Measurements from ENCODE around the gene SYT17.

The SYT17 gene

DNA sequence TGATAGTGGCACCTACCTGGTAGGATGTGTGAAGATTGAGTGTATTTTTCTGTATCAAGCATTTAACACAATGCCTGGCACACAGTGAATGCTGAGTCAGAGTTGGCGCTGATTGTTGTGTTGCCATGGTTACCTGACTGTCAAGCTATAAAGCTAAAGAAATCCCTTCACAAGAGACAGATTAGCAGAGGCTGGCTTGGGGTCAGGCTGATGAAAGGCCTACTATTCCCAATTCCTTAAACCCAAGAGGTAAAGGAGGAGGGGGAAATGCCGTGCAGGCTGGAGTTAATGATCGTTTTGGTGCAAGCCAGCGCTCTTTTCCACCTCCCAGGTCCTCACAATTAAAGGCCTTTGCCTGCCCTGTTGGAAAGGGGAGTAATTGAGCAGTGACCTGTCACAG is 123.4 kb downstream of the SYT17 start:
- H3K4me3 ChIP-seq: no peak overlapping the region
- DNase-seq: no peak
- intact Hi-C loops (cut with DNase I; ENCODE audit: low total_unique reads): no loop called here

DNA sequence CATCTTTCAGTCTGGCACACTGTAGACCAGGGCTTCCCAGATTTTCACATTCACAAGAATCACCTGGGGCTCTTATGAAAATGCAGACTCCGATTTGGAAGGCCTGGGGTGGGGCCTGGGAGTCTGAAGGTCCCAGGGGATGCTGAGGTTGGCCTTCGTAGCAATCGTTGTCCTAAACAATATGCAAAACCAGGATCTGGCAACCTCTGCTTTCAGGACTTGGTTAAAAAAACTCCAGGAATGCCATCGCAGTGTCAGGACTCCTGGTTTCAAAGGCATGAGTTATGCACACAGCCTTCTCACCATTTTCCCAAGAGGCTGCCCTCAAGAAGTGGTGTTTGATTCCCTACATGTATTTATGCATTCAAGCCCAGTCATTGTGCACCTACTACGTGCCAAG is 124.1 kb downstream of the SYT17 start:
- Histone ChIP-seq H3K36me3 (no peaks in the 10 kb centered on the region), H3K9me3 (no peaks in the 10 kb centered on the region), H3K4me1 (no peaks in the 10 kb centered on the region), H3K27me3 (peaks cover 0 to 3% of the 10 kb centered on the region in 2 donors), H3K27ac (no peak overlapping the region), H3K4me3 (no peak overlapping the region)
- intact Hi-C loops (cut with DNase I; ENCODE audit: low total_unique reads): no loop called here
- TF ChIP-seq, protein P1, sequence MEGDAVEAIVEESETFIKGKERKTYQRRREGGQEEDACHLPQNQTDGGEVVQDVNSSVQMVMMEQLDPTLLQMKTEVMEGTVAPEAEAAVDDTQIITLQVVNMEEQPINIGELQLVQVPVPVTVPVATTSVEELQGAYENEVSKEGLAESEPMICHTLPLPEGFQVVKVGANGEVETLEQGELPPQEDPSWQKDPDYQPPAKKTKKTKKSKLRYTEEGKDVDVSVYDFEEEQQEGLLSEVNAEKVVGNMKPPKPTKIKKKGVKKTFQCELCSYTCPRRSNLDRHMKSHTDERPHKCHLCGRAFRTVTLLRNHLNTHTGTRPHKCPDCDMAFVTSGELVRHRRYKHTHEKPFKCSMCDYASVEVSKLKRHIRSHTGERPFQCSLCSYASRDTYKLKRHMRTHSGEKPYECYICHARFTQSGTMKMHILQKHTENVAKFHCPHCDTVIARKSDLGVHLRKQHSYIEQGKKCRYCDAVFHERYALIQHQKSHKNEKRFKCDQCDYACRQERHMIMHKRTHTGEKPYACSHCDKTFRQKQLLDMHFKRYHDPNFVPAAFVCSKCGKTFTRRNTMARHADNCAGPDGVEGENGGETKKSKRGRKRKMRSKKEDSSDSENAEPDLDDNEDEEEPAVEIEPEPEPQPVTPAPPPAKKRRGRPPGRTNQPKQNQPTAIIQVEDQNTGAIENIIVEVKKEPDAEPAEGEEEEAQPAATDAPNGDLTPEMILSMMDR (IDR thresholded peaks at IDR 0.05): no peak
- DNase-seq: no peak

More for the DNA sequence above, 123.4 kb downstream of the SYT17 start:
- H3K27ac ChIP-seq: no peak overlapping the region
- no peaks in the 10 kb centered on the region for H3K4me1 ChIP-seq
- H3K9me3 ChIP-seq: no peaks in the 10 kb centered on the region
- H3K36me3 ChIP-seq: no peaks in the 10 kb centered on the region
- TF ChIP-seq, protein P1 (IDR thresholded peaks at IDR 0.05): no peak
- H3K27me3 ChIP-seq: peaks cover 0 to 3% of the 10 kb centered on the region in 2 donors

DNA sequence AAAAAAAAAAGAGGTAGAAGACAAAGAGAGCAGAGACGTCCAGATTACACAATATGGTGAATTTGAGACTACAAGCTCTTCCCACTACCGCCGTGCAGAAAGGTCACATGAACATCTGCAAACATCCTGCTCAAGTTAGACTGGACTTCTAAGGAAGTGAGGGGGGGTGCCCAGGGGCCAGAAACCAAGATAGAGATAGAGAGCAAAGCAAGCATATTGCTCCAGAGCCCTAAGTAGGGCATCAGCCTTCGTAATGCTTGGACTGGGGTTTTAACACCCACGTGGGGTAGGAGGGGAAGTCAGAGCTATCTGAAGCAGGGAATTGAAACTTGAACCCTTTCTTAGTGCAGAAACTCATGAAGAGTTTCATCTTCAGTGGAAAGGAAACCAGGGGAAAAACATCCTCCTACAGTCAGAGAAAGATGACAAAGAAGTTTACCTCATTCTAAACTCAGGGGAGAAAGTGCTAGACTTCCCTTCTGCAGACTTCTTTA is 126.2 kb downstream of the SYT17 start:
- DNase-seq: peak; percentile 73 to 81
- Histone ChIP-seq H3K27me3 (peaks cover 0 to 3% of the 10 kb centered on the region in 2 donors), H3K4me1 (no peaks in the 10 kb centered on the region), H3K36me3 (no peaks in the 10 kb centered on the region), H3K4me3 (no peak overlapping the region), H3K9me3 (no peaks in the 10 kb centered on the region), H3K27ac (no peak overlapping the region)
- TF ChIP-seq, protein P1 (IDR thresholded peaks at IDR 0.05): no peak
- intact Hi-C loops (cut with DNase I; ENCODE audit: low total_unique reads): no loop called here

DNA sequence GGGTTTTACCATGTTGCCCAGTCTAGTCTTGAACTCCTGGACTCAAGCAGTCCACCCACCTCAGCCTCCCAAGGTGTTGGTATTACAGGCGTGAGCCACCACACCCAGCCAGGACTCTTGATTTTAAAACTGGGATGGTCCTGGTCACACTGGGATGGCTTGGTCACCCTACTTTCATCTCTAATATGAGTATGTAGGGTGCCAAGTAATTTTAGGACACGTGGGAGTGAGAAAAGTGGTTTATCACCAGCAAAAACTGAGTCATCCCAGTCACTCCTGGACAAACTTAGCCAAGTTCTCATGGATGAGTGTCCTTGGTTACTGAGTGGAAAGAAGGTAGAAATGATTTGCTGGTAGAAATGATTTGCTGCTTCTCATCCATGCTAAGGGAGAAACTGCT is 127.4 kb downstream of the SYT17 start:
- no peaks in the 10 kb centered on the region for H3K4me1 ChIP-seq
- TF ChIP-seq, protein P1 (IDR thresholded peaks at IDR 0.05): no peak
- no peak for DNase-seq
- H3K27me3 ChIP-seq: peaks cover 0 to 3% of the 10 kb centered on the region in 2 donors
- no peak overlapping the region for H3K4me3 ChIP-seq
- intact Hi-C loops (cut with DNase I; ENCODE audit: low total_unique reads): no loop called here
- no peaks in the 10 kb centered on the region for H3K36me3 ChIP-seq
- H3K9me3 ChIP-seq: no peaks in the 10 kb centered on the region
- H3K27ac ChIP-seq: no peak overlapping the region

DNA sequence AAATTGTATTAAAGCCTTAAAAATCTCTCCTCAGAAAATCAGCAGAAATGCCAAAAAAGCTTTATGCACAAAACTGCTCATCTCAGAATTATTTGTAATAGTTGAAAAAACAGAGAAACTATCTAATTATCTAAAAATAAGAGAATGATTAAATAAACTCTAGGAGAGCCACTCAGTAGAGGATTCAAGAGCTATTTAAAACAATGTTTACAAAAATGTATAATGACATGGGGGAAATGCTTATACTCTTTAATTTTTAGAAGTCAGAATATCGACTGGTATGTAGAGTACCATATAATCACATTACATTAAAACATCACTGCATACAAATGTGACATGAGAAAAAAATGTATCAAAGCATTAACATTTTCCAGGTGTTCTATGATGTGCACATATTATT is 129.4 kb downstream of the SYT17 start:
- H3K4me3 ChIP-seq: no peak overlapping the region
- intact Hi-C loops (cut with DNase I; ENCODE audit: low total_unique reads): no loop called here
- H3K27ac ChIP-seq: no peak overlapping the region
- no peaks in the 10 kb centered on the region for H3K36me3 ChIP-seq
- peaks cover 0 to 3% of the 10 kb centered on the region in 2 donors for H3K27me3 ChIP-seq
- TF ChIP-seq, protein P1 (IDR thresholded peaks at IDR 0.05): no peak
- H3K9me3 ChIP-seq: no peaks in the 10 kb centered on the region
- no peaks in the 10 kb centered on the region for H3K4me1 ChIP-seq
- DNase-seq: no peak

DNA sequence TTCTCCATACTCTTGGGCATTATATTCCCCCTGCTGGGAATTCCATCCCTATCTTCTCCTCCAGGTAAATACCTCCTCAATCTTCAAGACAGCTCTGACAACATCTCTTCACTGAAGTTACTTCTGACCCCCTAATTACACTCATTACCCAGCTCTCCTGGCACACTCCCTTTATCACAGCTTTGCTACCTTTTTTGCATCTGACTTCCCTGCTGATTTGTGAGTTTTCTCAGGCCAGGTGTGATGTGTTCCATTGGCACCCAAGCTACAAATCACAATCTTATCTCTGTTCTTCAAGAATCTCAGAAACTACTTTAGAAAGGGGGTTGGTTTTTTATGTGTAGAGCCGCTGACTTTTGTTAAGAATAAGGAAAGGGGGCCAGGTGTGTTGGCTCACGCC is 131.5 kb downstream of the SYT17 start:
- Histone ChIP-seq H3K4me1 (no peaks in the 10 kb centered on the region), H3K9me3 (no peaks in the 10 kb centered on the region), H3K27me3 (peaks cover 0 to 3% of the 10 kb centered on the region in 2 donors), H3K36me3 (no peaks in the 10 kb centered on the region), H3K27ac (no peak overlapping the region), H3K4me3 (no peak overlapping the region)
- TF ChIP-seq, protein P1 (IDR thresholded peaks at IDR 0.05): no peak
- intact Hi-C loops (cut with DNase I; ENCODE audit: low total_unique reads): no loop called here
- no peak for DNase-seq

Measured in tibial artery (tissue), 4 donors.